A673 (cell line): ENCODE results near the gene MSH3. TPM values are rescaled to one million over a fixed set of nuclear protein-coding genes. Genes with fewer than 3 reads are reported as not detected.
A peak's percentile ranks its signal among the peaks of the same experiment; 100 is the strongest.
"Not testable (repeated sequence)": the region's sequence is repeated elsewhere in the genome, so short reads cannot be mapped to it uniquely, and the experiment has no call there.

Source experiments
- BruUV-seq: library from RNA; stranded (reverse); fragments of 400-500 nt; replicated peaks from 2 replicates; lab custom pipeline; 2021; lab: Mats Ljungman, UMichigan
- CTCF ChIA-PET: fragments of 300-600 bp; sonication (Branson Sonifier 250); formaldehyde crosslinking; loops from one replicate; lab custom pipeline; 2022; ENCODE audit warnings: antibody characterized with exemption; lab: Charles Lee
- POLR2A ChIA-PET: fragments of 300-600 bp; sonication (Branson Sonifier 250); formaldehyde crosslinking; loops from one replicate; lab custom pipeline; 2022; ENCODE audit warnings: antibody characterized with exemption; ENCODE audit not compliant: low non-redundant PET; lab: Charles Lee
- DNase-seq: peaks from one replicate; pipeline ENCODE4 v3.0.0-alpha.2; 2015; ENCODE audit warnings: low spot score
- H3K27ac ChIP-seq: fragments of 200-600 bp; sonication (generic); 2 replicates; pipeline ENCODE4 v1.5.1; 2016; ENCODE audit warnings: mixed run types, low read depth, mild to moderate bottlenecking, mixed read lengths, antibody characterized with exemption, low read length; ENCODE audit not compliant: poor library complexity, severe bottlenecking
- H3K27me3 ChIP-seq: fragments of 200-600 bp; sonication (generic); replicated peaks from 2 replicates; pipeline ENCODE4 v1.6.1; 2017; ENCODE audit warnings: mixed run types, low read depth, mild to moderate bottlenecking, mixed read lengths, antibody characterized with exemption, low read length; ENCODE audit not compliant: insufficient read depth, poor library complexity
- H3K36me3 ChIP-seq: fragments of 200-600 bp; sonication (generic); 2 replicates; pipeline ENCODE4 v1.6.1; 2016; ENCODE audit warnings: mixed run types, mild to moderate bottlenecking, mixed read lengths, antibody characterized with exemption, low read length; ENCODE audit not compliant: insufficient read depth, poor library complexity, severe bottlenecking
- H3K4me1 ChIP-seq: fragments of 200-600 bp; sonication (generic); 2 replicates; pipeline ENCODE4 v1.6.1; 2017; ENCODE audit warnings: mixed run types, mild to moderate bottlenecking, mixed read lengths, antibody characterized with exemption, low read length; ENCODE audit not compliant: insufficient read depth, poor library complexity, severe bottlenecking
- H3K4me3 ChIP-seq: fragments of 200-600 bp; sonication (generic); 2 replicates; pipeline ENCODE4 v1.5.1; 2016; ENCODE audit warnings: low read depth, mixed run types, mild to moderate bottlenecking, mixed read lengths, low read length; ENCODE audit not compliant: poor library complexity, severe bottlenecking
- H3K9me3 ChIP-seq: fragments of 200-600 bp; sonication (generic); 2 replicates; pipeline ENCODE4 v1.6.1; 2016; ENCODE audit warnings: mixed run types, low read depth, mild to moderate bottlenecking, mixed read lengths, antibody characterized with exemption, low read length; ENCODE audit not compliant: poor library complexity, severe bottlenecking
- EZH2 ChIP-seq: fragments of 200-600 bp; sonication (generic); IDR thresholded peaks from 2 replicates; pipeline ENCODE4 v1.6.1; 2017; ENCODE audit warnings: borderline replicate concordance, low read depth, mild to moderate bottlenecking, mixed read lengths, antibody characterized with exemption, low read length; ENCODE audit not compliant: poor library complexity, severe bottlenecking
- intact Hi-C: fragments of 100-400 bp; cut with micrococcal nuclease; formaldehyde crosslinking; loops from one replicate; pipeline ENCODE4 v1.10.0; 2022; ENCODE audit not compliant: unreplicated experiment
- total RNA-seq: library from RNA; stranded (reverse); gene quantifications from 2 replicates; pipeline ENCODE4 v1.2.3, GENCODE V29; 2021
- TF ChIP-seq, protein P1 (sequence below): fragments of 300-800, 200-600 bp; sonication (generic); conservative IDR thresholded peaks from 2 replicates; pipeline ENCODE4 v1.5.1; 2017; ENCODE audit warnings: low read depth, mild to moderate bottlenecking, antibody characterized with exemption, low read length, moderate library complexity, mixed read lengths

The MSH3 gene
- total RNA-seq, 1 experiment from 2014 or later: 16.2 TPM

DNA sequence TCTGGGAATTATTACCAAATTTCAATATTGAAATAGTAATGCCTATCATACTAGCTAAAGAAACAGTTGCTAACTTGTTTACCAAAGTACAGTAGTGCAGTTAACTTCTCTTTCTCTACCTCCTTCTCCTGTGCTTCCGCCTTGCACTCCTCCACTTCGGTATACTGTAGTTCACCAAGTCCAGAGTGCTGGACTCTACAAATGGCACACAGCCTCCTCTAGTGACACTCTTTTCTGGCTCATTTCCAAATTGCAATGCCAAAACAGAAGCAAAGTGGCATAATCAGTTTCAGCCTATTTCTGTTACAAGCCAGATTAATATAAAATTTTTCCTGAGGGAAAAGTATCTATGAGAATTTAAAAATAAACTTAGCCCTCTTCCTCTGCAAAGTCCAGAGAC lies 219.7 kb downstream of the MSH3 start:
- DNase-seq: peak; percentile 11
- intact Hi-C loops: no loop called here
- TF ChIP-seq, protein P1, sequence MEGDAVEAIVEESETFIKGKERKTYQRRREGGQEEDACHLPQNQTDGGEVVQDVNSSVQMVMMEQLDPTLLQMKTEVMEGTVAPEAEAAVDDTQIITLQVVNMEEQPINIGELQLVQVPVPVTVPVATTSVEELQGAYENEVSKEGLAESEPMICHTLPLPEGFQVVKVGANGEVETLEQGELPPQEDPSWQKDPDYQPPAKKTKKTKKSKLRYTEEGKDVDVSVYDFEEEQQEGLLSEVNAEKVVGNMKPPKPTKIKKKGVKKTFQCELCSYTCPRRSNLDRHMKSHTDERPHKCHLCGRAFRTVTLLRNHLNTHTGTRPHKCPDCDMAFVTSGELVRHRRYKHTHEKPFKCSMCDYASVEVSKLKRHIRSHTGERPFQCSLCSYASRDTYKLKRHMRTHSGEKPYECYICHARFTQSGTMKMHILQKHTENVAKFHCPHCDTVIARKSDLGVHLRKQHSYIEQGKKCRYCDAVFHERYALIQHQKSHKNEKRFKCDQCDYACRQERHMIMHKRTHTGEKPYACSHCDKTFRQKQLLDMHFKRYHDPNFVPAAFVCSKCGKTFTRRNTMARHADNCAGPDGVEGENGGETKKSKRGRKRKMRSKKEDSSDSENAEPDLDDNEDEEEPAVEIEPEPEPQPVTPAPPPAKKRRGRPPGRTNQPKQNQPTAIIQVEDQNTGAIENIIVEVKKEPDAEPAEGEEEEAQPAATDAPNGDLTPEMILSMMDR: no peak
- TF ChIP-seq EZH2: no peak
- no peaks in the 10 kb centered on the region for H3K9me3 ChIP-seq
- ChIA-PET CTCF (no interaction called here), POLR2A (no interaction called here)
- H3K27me3 ChIP-seq: no peaks in the 10 kb centered on the region
- H3K36me3 ChIP-seq: no peaks in the 10 kb centered on the region
- no peak overlapping the region for H3K27ac ChIP-seq
- no peak overlapping the region for H3K4me3 ChIP-seq
- H3K4me1 ChIP-seq: no peaks in the 10 kb centered on the region
- BruUV-seq: no TSS peak

DNA sequence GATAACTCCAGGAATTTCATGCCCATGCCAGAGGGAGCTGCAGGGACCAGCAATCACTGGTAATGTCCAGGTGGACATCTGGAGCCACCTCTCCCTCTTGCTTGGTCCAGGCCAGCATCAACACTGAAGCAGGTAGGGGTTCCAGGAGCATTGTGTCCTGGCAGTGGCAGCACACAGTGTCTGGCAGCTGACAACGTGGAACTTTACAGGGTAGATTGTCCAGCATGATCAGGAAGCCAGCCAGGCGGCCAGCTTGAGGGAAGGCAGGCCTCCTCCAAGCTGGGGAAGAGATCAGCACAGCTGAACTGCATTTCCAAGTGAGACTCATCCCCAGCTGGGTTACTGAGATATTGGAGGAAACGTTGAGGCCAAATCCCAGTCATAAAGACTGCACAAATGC lies 223.1 kb downstream of the MSH3 start:
- ChIA-PET CTCF (no interaction called here), POLR2A (no interaction called here)
- no peak overlapping the region for H3K4me3 ChIP-seq
- no TSS peak for BruUV-seq
- H3K9me3 ChIP-seq: no peaks in the 10 kb centered on the region
- H3K27ac ChIP-seq: no peak overlapping the region
- intact Hi-C loops: no loop called here
- H3K27me3 ChIP-seq: no peaks in the 10 kb centered on the region
- H3K4me1 ChIP-seq: no peaks in the 10 kb centered on the region
- TF ChIP-seq, protein P1: no peak
- TF ChIP-seq EZH2: no peak
- DNase-seq: no peak
- H3K36me3 ChIP-seq: no peaks in the 10 kb centered on the region

DNA sequence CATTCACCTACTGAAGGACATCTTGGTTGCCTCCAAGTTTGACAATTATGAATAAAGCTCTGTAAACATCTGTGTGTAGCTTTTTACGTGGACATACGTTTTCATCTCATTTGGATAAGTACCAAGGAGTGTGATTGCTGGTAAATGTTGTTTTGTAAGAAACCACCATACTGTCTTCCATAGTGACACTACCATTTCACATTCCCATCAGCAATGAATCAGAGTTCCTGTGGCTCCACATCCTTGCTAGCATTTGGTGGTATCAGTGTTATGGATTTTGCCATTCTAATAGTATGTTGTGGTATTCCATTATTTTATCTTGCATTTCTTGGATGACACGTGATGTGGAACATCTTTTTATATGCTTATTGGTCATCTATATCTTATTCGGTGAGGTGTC lies 227.3 kb downstream of the MSH3 start:
- no peak for DNase-seq
- Histone ChIP-seq H3K4me1 (no peaks in the 10 kb centered on the region), H3K27me3 (no peaks in the 10 kb centered on the region), H3K9me3 (no peaks in the 10 kb centered on the region), H3K4me3 (no peak overlapping the region), H3K36me3 (no peaks in the 10 kb centered on the region), H3K27ac (no peak overlapping the region)
- intact Hi-C loops: no loop called here
- BruUV-seq: no TSS peak
- TF ChIP-seq, protein P1: no peak
- no peak for TF ChIP-seq EZH2
- CTCF ChIA-PET: no interaction called here
- POLR2A ChIA-PET: no interaction called here

GRCh38 chr5:80883390-80883789 lies 228.9 kb downstream of the MSH3 start:
- BruUV-seq, H3K9me3 ChIP-seq, H3K27me3 ChIP-seq, intact Hi-C loops, POLR2A ChIA-PET, H3K27ac ChIP-seq, CTCF ChIA-PET, H3K36me3 ChIP-seq, H3K4me1 ChIP-seq, DNase-seq, H3K4me3 ChIP-seq: not testable (repeated sequence)
